ENCODE data around the gene SIRT7. TPM values are rescaled to one million over a fixed set of nuclear protein-coding genes. Genes with fewer than 3 reads are reported as not detected.

SIRT7 gene
- polyA plus RNA-seq, 1 of the 3 experiments (the other 2 are of a cell fraction): 32.6 TPM

DNA sequence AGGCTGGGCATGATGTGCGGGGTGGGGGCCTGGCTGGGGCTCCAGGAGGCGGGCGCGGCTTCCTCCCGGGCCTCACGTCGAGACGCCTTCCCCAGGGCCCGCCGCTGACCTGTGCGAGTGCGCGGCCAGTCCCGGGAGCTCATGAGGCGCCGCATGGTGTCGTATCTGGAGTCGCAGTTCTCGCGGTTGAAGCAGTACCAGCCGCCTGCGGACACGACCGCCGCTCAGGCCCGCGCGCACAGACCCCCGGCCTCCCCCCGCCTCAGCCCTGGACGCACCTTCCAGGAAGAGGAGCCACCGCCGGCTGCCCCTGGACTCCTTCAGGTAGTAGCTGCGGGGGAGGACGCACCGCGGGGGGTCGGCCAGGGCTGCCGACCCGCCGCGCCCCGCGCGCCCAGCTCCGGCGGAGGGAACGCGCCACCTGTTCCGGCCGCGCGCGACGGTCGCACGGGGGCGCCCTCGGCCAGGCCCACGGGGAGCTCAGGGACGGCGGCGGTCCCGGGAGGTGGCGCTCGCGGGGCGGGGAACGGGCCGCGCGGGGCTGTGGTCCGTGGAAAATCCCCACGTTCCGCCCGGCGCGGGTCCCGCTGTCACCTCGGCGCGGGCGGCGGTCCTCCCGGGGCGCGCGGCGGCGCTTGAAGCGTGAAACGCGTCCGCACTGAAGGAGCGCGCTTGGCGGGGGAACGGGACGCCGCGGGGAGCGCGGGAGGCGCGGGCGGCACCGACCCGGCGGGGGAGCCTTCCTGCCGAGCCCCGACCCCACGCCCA, 41.6 kb upstream of the SIRT7 start (continued):
- TF ChIP-seq EP300 (IDR thresholded peaks at IDR 0.05; ENCODE audit: borderline replicate concordance in 1 of 2, low read depth in 1 of 2, low read length in 1 of 2) (peak in 1 of 2 experiments; percentile 17; a peak in 1 of 4 replicates), RAD21 (IDR thresholded peaks at IDR 0.05; ENCODE audit: low read length) (peak; percentile 92), CHD2 (IDR thresholded peaks at IDR 0.05; ENCODE audit: low read length, partially characterized antibody) (peak; percentile 14)

DNA sequence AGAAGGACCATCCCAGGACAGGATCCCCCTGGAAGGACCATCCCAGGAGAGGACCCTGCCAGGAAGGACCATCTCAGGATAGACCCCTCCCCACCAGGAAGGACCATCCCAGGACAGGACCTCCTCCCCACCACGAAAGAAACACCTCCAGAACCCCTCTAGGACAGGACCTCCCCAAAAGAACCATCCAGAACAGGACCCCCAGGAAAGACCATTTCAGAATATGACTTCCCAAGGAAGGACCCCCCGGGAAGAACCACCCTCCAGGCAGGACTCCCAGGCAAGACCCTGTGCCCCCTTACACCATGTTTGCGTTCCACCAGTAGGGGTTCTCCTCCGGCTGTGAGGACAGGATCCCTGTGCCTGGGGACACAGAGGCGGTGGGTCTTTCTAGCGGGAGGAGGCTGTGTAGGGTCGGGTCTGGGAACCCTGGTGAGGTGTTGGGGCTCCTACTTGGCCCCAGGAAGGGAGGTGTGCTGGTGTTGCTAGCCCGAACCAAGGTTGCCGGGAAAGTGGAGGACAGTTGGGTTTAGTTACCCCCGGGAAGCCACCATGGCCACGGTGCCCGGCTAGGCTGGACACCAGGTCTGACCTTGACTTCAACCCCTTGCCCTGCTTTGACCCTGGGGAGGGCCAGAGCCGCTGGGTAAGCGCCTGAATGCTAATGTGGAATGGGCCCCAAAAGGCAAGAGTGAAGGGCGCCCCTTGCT, 40.8 kb upstream of the SIRT7 start:
- Histone ChIP-seq H3K36me3 (replicated peaks in 1 of 2; ENCODE audit: control insufficient read depth in 1 of 2, insufficient read depth in 2 of 2, low read length in 1 of 2) (no peaks in the 10 kb centered on the region), H3K4me3 (ENCODE audit: low read depth in 2 of 2, low read length in 1 of 2) (peak overlapping the region in 1 of 2 experiments; percentile 40; a peak in 2 of 4 replicates), H3K27me3 (ENCODE audit: insufficient read depth) (peaks cover 18% of the 10 kb centered on the region), H3K4me2 (peak overlapping the region; percentile 72; the same call in 1 of the 2 replicates), H3K9me3 (no peaks in the 10 kb centered on the region), H3K9ac (no peak overlapping the region), H4K20me1 (ENCODE audit: insufficient read depth) (no peaks in the 10 kb centered on the region), H3K4me1 (ENCODE audit: control insufficient read depth in 1 of 2, insufficient read depth in 2 of 2, low read depth in 1 of 2, low read length in 1 of 2) (peaks cover 0 to 25% of the 10 kb centered on the region in 2 experiments; a peak in 1 of 4 replicates), H3F3A (replicated peaks; ENCODE audit: insufficient read depth) (no peaks in the 10 kb centered on the region), H3K27ac (ENCODE audit: low read depth in 2 of 2, low read length in 1 of 2) (no peak overlapping the region), H2AFZ (ENCODE audit: low read depth) (no peak overlapping the region), H3K9me2 (no peaks in the 10 kb centered on the region), H3K79me2 (ENCODE audit: insufficient read depth) (no peaks in the 10 kb centered on the region)
- TF ChIP-seq, protein P1, sequence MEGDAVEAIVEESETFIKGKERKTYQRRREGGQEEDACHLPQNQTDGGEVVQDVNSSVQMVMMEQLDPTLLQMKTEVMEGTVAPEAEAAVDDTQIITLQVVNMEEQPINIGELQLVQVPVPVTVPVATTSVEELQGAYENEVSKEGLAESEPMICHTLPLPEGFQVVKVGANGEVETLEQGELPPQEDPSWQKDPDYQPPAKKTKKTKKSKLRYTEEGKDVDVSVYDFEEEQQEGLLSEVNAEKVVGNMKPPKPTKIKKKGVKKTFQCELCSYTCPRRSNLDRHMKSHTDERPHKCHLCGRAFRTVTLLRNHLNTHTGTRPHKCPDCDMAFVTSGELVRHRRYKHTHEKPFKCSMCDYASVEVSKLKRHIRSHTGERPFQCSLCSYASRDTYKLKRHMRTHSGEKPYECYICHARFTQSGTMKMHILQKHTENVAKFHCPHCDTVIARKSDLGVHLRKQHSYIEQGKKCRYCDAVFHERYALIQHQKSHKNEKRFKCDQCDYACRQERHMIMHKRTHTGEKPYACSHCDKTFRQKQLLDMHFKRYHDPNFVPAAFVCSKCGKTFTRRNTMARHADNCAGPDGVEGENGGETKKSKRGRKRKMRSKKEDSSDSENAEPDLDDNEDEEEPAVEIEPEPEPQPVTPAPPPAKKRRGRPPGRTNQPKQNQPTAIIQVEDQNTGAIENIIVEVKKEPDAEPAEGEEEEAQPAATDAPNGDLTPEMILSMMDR (IDR thresholded peaks at IDR 0.05): 0 out of 2 replicates have a peak, but pooled peaks have one; percentile 7
- no peak for TF ChIP-seq NFIC (IDR thresholded peaks at IDR 0.05; ENCODE audit: borderline replicate concordance)
- TF ChIP-seq TEAD4 (IDR thresholded peaks at IDR 0.05; ENCODE audit: borderline replicate concordance, insufficient read depth): no peak
- DNase-seq: no peak
- ChIA-PET CTCF (interaction anchor here (0.6 to 14.5 kb wide), 64 partner anchors 9 to 446 kb away, joined by 3 to 1216 read pairs (median 6); partner anchors contain the start of genes ACTG1, ANAPC11, ARHGDIA and ASPSCR1), POLR2A (interaction anchor here (0.9 to 2.3 kb wide), 10 partner anchors 18 to 79 kb away, joined by 3 to 41 read pairs (median 4); partner anchors contain the start of genes ALYREF, ANAPC11, ASPSCR1 and CENPX)
- 80% methylated on average over 14 of the region's 15 CpGs for WGBS (ENCODE audit: low lambda C conversion rate)

DNA sequence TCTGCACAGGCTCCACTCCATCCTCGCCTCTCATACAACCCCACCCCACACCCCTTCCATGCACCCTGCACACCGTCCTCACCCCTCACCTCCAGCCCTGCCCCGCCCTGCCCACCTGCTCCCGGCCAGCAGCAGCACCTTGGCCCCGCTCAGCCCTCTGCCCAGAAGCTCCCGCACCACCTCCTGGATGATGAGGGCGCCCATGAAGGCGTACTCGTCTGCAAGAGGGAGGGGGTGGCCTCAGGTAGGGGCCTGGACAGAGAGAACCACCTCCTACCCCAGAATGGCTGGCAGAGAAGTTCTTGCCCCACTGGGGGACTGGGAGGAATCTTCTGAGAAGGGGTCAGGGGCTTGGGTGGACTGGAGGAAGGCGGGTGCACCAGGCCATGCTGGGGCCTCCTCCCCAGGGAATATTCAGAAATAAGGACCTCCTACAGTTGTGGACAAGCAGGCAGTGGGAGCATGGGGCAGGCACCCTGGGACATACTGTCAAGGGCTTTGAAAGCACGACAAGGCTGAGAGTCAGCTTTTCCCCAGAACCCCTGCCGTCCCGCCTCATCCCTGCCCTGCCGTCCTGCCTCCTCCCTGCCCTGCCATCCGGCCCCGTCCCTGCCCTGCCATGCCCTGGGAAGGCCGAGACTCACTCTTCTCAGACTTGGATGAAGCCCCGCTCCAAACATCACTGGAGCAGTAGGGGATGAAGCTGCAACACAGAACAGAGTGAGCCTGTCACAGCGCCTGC, 39.9 kb upstream of the SIRT7 start:
- Histone ChIP-seq H3F3A (replicated peaks; ENCODE audit: insufficient read depth) (no peaks in the 10 kb centered on the region), H3K36me3 (replicated peaks in 1 of 2; ENCODE audit: control insufficient read depth in 1 of 2, insufficient read depth in 2 of 2, low read length in 1 of 2) (no peaks in the 10 kb centered on the region), H3K9ac (no peak overlapping the region), H3K79me2 (ENCODE audit: insufficient read depth) (no peaks in the 10 kb centered on the region), H3K4me2 (no peak overlapping the region), H3K27me3 (ENCODE audit: insufficient read depth) (peaks cover 18% of the 10 kb centered on the region), H3K9me2 (no peaks in the 10 kb centered on the region), H3K9me3 (no peaks in the 10 kb centered on the region), H3K27ac (ENCODE audit: low read depth in 2 of 2, low read length in 1 of 2) (no peak overlapping the region), H2AFZ (ENCODE audit: low read depth) (no peak overlapping the region), H4K20me1 (ENCODE audit: insufficient read depth) (no peaks in the 10 kb centered on the region), H3K4me3 (ENCODE audit: low read depth in 2 of 2, low read length in 1 of 2) (no peak overlapping the region), H3K4me1 (ENCODE audit: control insufficient read depth in 1 of 2, insufficient read depth in 2 of 2, low read depth in 1 of 2, low read length in 1 of 2) (peaks cover 0 to 25% of the 10 kb centered on the region in 2 experiments; a peak in 1 of 4 replicates)
- WGBS (ENCODE audit: low lambda C conversion rate): 88% methylated on average over 17 of the region's 19 CpGs
- CTCF ChIA-PET: interaction anchor here (1.1 to 12.4 kb wide), 2 partner anchors 63 to 72 kb away, joined by 5 to 168 read pairs; partner anchors contain the start of genes CENPX and LRRC45
- POLR2A ChIA-PET: no interaction called here
- DNase-seq: no peak
- no peak for TF ChIP-seq SIN3A (IDR thresholded peaks at IDR 0.05; ENCODE audit: borderline replicate concordance, low read depth, low read length)
- TF ChIP-seq FOXJ3 (CRISPR knock-in tag; IDR thresholded peaks at IDR 0.05): no peak
- TF ChIP-seq SMC3 (IDR thresholded peaks at IDR 0.05; ENCODE audit: low read depth, low read length): no peak
- no peak for TF ChIP-seq ELF1 (IDR thresholded peaks at IDR 0.05)
- TF ChIP-seq EZH2phosphoT487 (IDR thresholded peaks at IDR 0.05; ENCODE audit: borderline replicate concordance, low read depth): no peak
- no peak for TF ChIP-seq RXRA (IDR thresholded peaks at IDR 0.05; ENCODE audit: borderline replicate concordance, low read depth)
- no peak for TF ChIP-seq FOXM1 (IDR thresholded peaks at IDR 0.05; ENCODE audit: low read depth)
